22Rv1 (cell line): ENCODE data around the gene SETMAR.
"Not testable (repeated sequence)": the region's sequence is repeated elsewhere in the genome, so short reads cannot be mapped to it uniquely, and the experiment has no call there.

Experiments
- CTCF ChIP-seq: fragments of 450-650 bp; IDR thresholded peaks from 2 replicates; pipeline ENCODE4 v1.5.1; 2017; ENCODE audit warnings: mild to moderate bottlenecking
- ZFX ChIP-seq: fragments of 450-650 bp; IDR thresholded peaks from 2 replicates; pipeline ENCODE4 v1.6.1; 2017; ENCODE audit warnings: antibody characterized with exemption, borderline replicate concordance

GRCh38 chr3:4305210-4305609, 2.0 kb downstream of the SETMAR start:
- not testable (repeated sequence) for TF ChIP-seq CTCF, ZFX
